Thoracic aorta (tissue), 2 donors: ENCODE results near the gene PIGU. TPM values are rescaled to one million over a fixed set of nuclear protein-coding genes. Genes with fewer than 3 reads are reported as not detected.

Experiments used
- ATAC-seq: fragments of 150-250 bp; one replicate; pipeline ENCODE4 v1.8.0; 2017; ENCODE audit warnings: low read depth; ENCODE audit not compliant: insufficient number of reproducible peaks, low FRiP score
- DNase-seq: peaks from one replicate; pipeline ENCODE4 v3.0.0-alpha.2; 2020; ENCODE audit warnings: low spot score
- H3K27ac ChIP-seq, 2 donors: fragments of 200-600 bp; sonication (generic); 1 replicate in 1 of 2; 2 replicates in 1 of 2; pipeline ENCODE4 v1.5.1; 2016; ENCODE audit warnings: mild to moderate bottlenecking in 2 of 2, moderate library complexity in 2 of 2
- H3K27me3 ChIP-seq: fragments of 200-600 bp; sonication (generic); replicated peaks from 2 replicates; pipeline ENCODE4 v1.6.0; 2016; ENCODE audit warnings: mild to moderate bottlenecking; ENCODE audit not compliant: insufficient read depth
- H3K36me3 ChIP-seq: fragments of 200-600 bp; sonication (generic); one replicate; pipeline ENCODE4 v1.5.1; 2016
- H3K4me1 ChIP-seq, 2 donors: fragments of 200-600 bp; sonication (generic); 1 replicate in 1 of 2; 2 replicates in 1 of 2; pipeline versions ENCODE4 v1.5.1 to v1.6.0; 2016; ENCODE audit warnings: low read depth in 2 of 2, mild to moderate bottlenecking in 1 of 2; ENCODE audit not compliant: control insufficient read depth in 1 of 2
- H3K4me3 ChIP-seq: fragments of 200-600 bp; sonication (generic); 2 replicates; pipeline ENCODE4 v1.5.1; 2016; ENCODE audit warnings: mild to moderate bottlenecking
- H3K9me3 ChIP-seq: fragments of 200-600 bp; sonication (generic); 2 replicates; pipeline ENCODE4 v1.5.1; 2016
- total RNA-seq, 2 donors: library from RNA; depleted of rRNA; stranded (reverse); fragments of >200 nt; gene quantifications; one replicate each; pipeline versions ENCODE4 v1.1.0 to v1.2.3, GENCODE V29; 2016
- TF ChIP-seq, protein P1 (sequence below): fragments of 200-600 bp; sonication (generic); IDR thresholded peaks from one replicate; pipeline ENCODE4 v1.5.1; 2019; ENCODE audit warnings: antibody characterized with exemption

The PIGU gene
- total RNA-seq, 2 donors from 2014 or later = 10.2 to 10.4 TPM

DNA sequence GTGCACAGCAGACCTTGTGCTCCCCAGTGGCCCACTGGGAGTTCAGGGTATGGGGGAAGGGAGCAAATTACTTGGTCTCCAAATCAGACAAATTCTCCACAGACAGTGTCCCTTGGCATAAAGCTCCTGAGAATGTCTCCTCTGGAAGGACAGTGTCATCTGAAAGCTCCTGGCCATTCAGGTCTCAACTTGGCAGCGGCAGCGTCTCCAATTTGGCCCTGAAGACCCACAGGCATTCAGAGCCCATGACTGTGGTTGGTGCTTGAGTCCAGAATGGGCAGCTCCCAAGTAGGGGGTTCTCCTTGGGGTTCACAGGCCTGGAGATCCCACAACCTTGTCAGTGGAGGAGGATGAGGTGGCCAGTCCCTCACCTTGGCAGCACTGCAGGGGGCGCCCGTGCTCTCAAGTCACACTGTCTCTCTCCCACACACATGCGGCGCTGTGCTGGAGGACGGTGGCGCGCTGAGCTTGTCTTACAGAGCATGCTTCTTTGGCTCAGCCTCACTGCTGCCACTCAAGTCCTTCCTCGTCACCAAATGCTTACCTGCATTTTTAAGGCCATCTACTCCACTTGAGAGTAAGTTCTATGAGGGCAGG, 140.0 kb downstream of the PIGU start:
- DNase-seq = no peak
- H3K36me3 ChIP-seq = peaks cover 63% of the 10 kb centered on the region

DNA sequence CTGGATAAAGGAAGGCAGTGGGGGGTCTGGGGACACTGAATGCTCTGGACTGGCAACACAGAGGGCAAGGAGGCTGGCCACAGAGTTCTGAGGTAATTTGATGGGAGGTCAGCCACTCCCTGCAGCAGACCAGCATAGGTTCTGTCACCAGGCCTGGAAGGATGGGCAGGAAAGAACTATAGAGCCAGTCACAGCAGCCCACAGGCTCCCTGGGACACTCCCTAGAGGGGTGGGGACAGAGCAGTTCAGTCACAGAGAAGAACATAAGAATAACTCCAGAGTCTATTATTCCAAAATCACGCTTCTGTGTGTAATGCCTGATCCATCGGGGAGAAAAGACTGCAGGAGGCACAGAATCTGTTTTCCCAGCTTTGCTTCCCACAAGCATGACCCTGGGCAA, 141.0 kb downstream of the PIGU start:
- ATAC-seq = no peak
- DNase-seq = no peak
- no peak overlapping the region for H3K27ac ChIP-seq
- peaks cover 56% of the 10 kb centered on the region for H3K36me3 ChIP-seq
- TF ChIP-seq, protein P1, sequence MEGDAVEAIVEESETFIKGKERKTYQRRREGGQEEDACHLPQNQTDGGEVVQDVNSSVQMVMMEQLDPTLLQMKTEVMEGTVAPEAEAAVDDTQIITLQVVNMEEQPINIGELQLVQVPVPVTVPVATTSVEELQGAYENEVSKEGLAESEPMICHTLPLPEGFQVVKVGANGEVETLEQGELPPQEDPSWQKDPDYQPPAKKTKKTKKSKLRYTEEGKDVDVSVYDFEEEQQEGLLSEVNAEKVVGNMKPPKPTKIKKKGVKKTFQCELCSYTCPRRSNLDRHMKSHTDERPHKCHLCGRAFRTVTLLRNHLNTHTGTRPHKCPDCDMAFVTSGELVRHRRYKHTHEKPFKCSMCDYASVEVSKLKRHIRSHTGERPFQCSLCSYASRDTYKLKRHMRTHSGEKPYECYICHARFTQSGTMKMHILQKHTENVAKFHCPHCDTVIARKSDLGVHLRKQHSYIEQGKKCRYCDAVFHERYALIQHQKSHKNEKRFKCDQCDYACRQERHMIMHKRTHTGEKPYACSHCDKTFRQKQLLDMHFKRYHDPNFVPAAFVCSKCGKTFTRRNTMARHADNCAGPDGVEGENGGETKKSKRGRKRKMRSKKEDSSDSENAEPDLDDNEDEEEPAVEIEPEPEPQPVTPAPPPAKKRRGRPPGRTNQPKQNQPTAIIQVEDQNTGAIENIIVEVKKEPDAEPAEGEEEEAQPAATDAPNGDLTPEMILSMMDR = no peak
- H3K9me3 ChIP-seq = no peaks in the 10 kb centered on the region
- H3K4me3 ChIP-seq = no peak overlapping the region
- H3K4me1 ChIP-seq = peaks cover 0 to under 1% of the 10 kb centered on the region in 2 donors
- H3K27me3 ChIP-seq = no peaks in the 10 kb centered on the region

More for the DNA sequence above, 140.0 kb downstream of the PIGU start:
- H3K4me1 ChIP-seq = no peaks in the 10 kb centered on the region
- TF ChIP-seq, protein P1 = no peak
- no peak for ATAC-seq
- no peak overlapping the region for H3K27ac ChIP-seq
- no peak overlapping the region for H3K4me3 ChIP-seq
- H3K27me3 ChIP-seq = no peaks in the 10 kb centered on the region
- H3K9me3 ChIP-seq = no peaks in the 10 kb centered on the region

DNA sequence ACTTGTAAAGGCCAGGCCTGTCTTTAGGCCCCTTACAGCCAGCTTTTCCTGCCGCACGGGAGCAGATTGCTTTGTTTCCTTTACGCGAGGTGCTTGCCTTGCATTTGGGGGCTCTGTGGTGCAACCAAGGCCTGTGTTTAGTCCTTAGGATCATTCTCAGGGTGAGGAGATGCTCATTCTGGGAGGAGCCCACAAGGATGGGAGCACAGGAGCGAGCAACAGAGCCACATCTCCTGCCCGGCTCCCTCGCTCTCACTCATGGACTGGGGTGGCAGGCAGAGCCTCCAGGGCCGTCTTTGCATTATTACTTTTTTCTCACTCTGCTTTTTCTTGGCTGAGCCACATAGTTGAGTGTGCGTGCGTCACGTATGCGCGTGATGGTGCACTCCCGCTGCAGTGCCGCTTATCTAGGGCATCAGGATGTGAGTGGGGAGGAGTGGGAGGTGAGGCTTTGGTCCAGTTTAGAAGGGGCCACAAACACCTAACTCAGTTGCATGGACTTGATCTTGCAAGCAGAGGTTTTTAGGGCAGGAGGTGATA, 141.5 kb downstream of the PIGU start:
- TF ChIP-seq, protein P1 = no peak
- Histone ChIP-seq H3K27me3 (no peaks in the 10 kb centered on the region), H3K4me3 (no peak overlapping the region), H3K4me1 (peaks cover 0 to 4% of the 10 kb centered on the region in 2 donors), H3K9me3 (no peaks in the 10 kb centered on the region), H3K27ac (no peak overlapping the region), H3K36me3 (peaks cover 56% of the 10 kb centered on the region)
- ATAC-seq (no peak), DNase-seq (no peak)

DNA sequence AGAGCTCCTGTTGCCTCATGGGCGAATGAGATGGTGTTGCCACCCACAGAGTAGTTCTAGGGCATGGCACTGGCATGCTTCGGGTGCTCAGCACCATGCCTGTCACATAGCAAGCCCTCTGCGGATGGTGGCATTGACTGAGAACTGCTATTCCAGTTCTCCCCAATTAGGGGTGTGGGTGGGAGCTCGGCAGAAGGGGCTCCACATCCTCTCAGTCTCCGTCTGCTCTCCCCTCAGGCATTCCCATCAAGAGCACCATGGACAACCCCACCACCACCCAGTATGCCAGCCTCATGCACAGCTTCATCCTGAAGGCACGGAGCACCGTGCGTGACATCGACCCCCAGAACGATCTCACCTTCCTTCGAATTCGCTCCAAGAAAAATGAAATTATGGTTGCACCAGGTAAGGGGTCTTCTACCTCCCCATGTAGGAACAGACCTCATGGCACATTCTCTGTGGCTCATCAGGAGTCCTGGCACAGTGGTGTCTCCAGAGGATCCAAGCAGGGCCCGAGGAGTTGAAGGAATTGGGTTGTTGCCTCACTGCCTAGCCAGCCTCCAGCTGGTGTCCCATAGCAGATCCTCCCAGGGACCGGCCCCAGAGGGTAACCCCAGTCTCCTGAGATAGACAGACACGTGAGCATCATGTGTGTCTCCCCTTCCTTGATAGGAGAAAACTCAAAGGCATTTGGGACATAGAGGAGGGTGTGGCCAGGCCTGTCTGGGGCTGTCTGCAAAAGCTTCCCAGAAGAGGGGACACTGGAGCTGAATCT, 142.3 kb downstream of the PIGU start:
- Histone ChIP-seq H3K4me3 (no peak overlapping the region), H3K27ac (no peak overlapping the region), H3K36me3 (peaks cover 53% of the 10 kb centered on the region), H3K4me1 (peaks cover 0 to 12% of the 10 kb centered on the region in 2 donors), H3K27me3 (no peaks in the 10 kb centered on the region), H3K9me3 (no peaks in the 10 kb centered on the region)
- DNase-seq (no peak), ATAC-seq (no peak)
- TF ChIP-seq, protein P1 = no peak

DNA sequence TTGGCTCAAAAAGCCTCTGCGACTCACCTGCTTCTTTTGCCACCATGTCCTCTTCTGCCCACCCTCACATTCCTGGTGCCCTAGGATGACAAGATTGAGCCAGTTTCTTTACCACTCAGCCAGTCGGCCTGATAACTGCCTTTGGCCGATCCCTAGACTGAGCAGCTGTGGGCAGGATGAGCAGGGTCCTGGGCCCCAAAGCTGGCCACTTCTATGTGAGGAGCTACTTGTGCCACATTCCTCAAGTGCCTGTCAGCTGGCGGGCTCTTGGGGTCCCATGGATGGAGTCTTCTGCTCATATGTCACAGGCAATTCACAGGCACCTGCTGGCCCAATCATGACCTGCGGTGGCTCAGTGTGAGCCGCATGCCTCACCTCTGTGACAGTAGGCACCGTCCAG, 144.1 kb downstream of the PIGU start:
- Histone ChIP-seq H3K36me3 (peaks cover 54% of the 10 kb centered on the region), H3K27me3 (no peaks in the 10 kb centered on the region), H3K27ac (no peak overlapping the region), H3K4me3 (no peak overlapping the region), H3K4me1 (peaks cover 10 to 26% of the 10 kb centered on the region in 2 donors), H3K9me3 (no peaks in the 10 kb centered on the region)
- TF ChIP-seq, protein P1 = no peak
- no peak for DNase-seq
- no peak for ATAC-seq
